HG03060 (cell line): Measurements from ENCODE around the gene ARL4C.
"Not testable (repeated sequence)": the region's sequence is repeated elsewhere in the genome, so short reads cannot be mapped to it uniquely, and the experiment has no call there.

Source experiments
- ATAC-seq: cut with Tn5 transposase; IDR thresholded peaks from one replicate; pipeline ENCODE4 v1.9.1; 2021; ENCODE audit warnings: low read depth, moderate number of reproducible peaks; ENCODE audit not compliant: unreplicated experiment

The ARL4C gene

GRCh38 chr2:234478121-234478858 lies 18.6 kb downstream of the ARL4C start:
- no peak for ATAC-seq

- no peak for ATAC-seq
Observed at GRCh38 chr2:234476766-234477165, 20.1 kb downstream of the ARL4C start.

- no peak for ATAC-seq
Observed at GRCh38 chr2:234474654-234475053, 22.2 kb downstream of the ARL4C start.

- ATAC-seq: no peak
Observed at GRCh38 chr2:234472155-234472554, 24.7 kb downstream of the ARL4C start.

DNA sequence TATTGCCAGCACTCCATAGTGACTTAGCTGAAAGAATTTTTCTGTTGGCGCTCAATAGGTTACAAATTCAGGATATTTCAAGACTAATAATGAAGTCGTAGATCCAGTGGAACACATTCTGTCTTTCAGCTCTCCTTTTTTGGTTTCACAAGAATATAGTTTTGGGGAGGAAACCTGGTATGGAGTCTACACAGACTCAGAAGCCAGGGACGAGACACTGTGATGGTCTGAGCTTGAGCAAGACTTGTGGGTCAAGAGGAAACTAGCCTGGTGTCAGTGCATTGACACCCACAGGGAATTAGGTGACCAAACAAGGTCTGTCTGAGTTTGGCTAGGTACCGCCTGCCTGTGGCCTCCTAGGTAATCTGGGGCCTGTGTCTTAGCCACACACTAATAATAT lies 26.9 kb downstream of the ARL4C start:
- ATAC-seq: no peak

DNA sequence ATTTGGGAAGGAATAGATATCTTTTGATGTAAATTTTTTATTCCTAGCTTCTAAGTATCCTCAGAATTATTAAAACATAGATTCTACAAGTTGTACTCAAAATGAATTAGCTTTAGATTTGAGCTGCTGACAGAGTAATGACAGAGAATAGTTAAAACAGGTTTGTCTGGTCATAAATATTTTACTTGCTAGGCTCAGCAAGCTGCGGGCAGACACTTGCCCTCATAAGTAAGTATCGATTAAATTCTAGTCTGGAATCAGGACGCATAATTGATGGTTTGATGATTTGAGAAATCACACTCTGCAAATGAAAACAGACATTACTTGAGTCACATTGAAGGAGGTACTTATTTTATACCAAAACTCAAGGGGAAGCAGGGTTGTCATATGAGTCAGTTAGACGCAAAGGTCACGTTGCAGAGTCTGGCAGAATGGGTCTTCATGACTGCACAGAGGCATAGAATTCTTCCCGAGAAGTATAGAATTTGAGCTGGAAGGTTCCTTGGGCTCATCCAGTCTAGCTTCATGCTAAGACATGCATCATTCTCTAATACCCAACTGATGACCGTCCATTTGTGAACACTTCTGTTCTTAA lies 27.5 kb downstream of the ARL4C start:
- ATAC-seq: no peak

DNA sequence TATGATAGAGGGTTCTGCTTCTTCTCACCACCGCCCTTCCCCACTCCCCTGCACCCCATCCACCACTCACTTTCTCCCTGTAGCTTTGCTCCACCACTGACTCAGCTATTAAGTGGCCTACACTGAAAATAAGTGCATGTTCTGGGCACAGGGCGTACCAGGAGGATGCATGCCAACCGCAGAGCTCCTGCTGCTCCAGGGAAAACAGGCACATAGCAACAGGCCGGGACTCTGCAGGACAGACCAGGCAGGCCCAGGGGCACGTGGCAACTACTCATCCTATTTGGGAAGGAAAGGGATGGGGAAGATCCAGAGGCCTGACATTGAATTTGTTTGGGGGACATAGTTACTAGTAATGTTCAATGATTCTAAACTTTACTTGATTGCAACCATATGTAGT lies 28.4 kb downstream of the ARL4C start:
- no peak for ATAC-seq

GRCh38 chr2:234467289-234467688 lies 29.6 kb downstream of the ARL4C start:
- ATAC-seq: no peak

GRCh38 chr2:234464291-234464645 lies 32.6 kb downstream of the ARL4C start:
- ATAC-seq: no peak

GRCh38 chr2:234463626-234464290 lies 33.1 kb downstream of the ARL4C start:
- no peak for ATAC-seq

- no peak for ATAC-seq
Observed at GRCh38 chr2:234462218-234462992, 34.5 kb downstream of the ARL4C start.

GRCh38 chr2:234459401-234460009 lies 37.4 kb downstream of the ARL4C start:
- no peak for ATAC-seq

GRCh38 chr2:234458466-234458865 lies 38.4 kb downstream of the ARL4C start:
- ATAC-seq: no peak

GRCh38 chr2:234457421-234457820 lies 39.5 kb downstream of the ARL4C start:
- ATAC-seq: no peak

DNA sequence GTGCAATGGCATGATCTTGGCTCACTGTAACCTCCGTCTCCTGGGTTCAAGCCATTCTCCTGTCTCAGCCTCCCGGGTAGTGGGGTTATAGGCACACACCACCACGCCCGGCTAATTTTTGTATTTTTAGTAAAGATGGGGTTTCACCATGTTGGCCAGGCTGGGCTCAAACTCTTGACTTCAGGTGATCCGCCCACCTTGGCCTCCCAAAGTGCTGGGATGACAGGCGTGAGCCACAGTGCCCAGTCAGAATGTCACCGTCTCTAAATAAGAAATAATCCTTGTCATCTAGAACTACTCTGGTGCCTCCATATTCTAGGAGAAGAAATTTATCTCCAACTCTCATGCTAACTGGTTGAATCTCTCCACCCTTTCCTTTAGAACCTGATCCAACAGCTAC lies 41.6 kb downstream of the ARL4C start:
- not testable (repeated sequence) for ATAC-seq

DNA sequence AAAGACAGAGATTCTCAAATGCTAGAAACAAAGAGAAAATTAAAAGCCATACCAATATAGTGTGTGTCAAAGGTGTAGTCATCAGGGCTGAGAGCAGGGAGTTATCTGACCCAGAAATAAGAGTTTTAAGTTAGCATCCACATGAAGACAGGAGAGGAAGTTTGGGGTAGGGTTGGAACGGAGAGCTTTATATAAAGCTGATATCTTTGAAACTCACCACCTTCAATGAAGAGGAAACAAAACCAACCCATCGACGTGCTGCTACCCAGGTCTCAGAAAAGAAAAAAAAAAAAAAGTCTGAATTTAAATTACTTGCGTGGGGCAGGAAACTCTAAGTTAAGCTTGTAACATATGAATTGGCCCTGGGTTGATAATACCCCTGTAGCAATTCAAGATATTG lies 42.4 kb downstream of the ARL4C start:
- no peak for ATAC-seq

- ATAC-seq: no peak
Observed at GRCh38 chr2:234453216-234453615, 43.7 kb downstream of the ARL4C start.

- no peak for ATAC-seq
Observed at GRCh38 chr2:234451852-234452625, 44.8 kb downstream of the ARL4C start.

GRCh38 chr2:234451242-234451641 lies 45.6 kb downstream of the ARL4C start:
- no peak for ATAC-seq
